Measurements from ENCODE around the gene PAM16.

The PAM16 gene

GRCh38 chr16:4391631-4392381 is 40.7 kb upstream of the PAM16 start:
- no peak for DNase-seq (ENCODE audit: extremely low read depth, low read depth)
- TF ChIP-seq CTCF (IDR thresholded peaks at IDR 0.05; ENCODE audit: low read depth, low read length, missing control alignments) = no peak
- H3K4me3 ChIP-seq (replicated peaks; ENCODE audit: low read depth, low read length) = no peak overlapping the region

- peak; percentile 29 for TF ChIP-seq CTCF (IDR thresholded peaks at IDR 0.05; ENCODE audit: low read depth, low read length, missing control alignments)
- H3K4me3 ChIP-seq (replicated peaks; ENCODE audit: low read depth, low read length) = no peak overlapping the region
- no peak for DNase-seq (ENCODE audit: extremely low read depth, low read depth)
These were observed 39.4 kb upstream of the PAM16 start for GRCh38 chr16:4390266-4391260.

GRCh38 chr16:4389051-4389955 is 38.2 kb upstream of the PAM16 start:
- no peak for TF ChIP-seq CTCF (IDR thresholded peaks at IDR 0.05; ENCODE audit: low read depth, low read length, missing control alignments)
- H3K4me3 ChIP-seq (replicated peaks; ENCODE audit: low read depth, low read length) = no peak overlapping the region
- no peak for DNase-seq (ENCODE audit: extremely low read depth, low read depth)

GRCh38 chr16:4388271-4389021 is 37.3 kb upstream of the PAM16 start:
- no peak for DNase-seq (ENCODE audit: extremely low read depth, low read depth)
- no peak overlapping the region for H3K4me3 ChIP-seq (replicated peaks; ENCODE audit: low read depth, low read length)
- TF ChIP-seq CTCF (IDR thresholded peaks at IDR 0.05; ENCODE audit: low read depth, low read length, missing control alignments) = no peak

GRCh38 chr16:4387781-4388180 is 36.7 kb upstream of the PAM16 start:
- no peak overlapping the region for H3K4me3 ChIP-seq (replicated peaks; ENCODE audit: low read depth, low read length)
- DNase-seq (ENCODE audit: extremely low read depth, low read depth) = no peak
- no peak for TF ChIP-seq CTCF (IDR thresholded peaks at IDR 0.05; ENCODE audit: low read depth, low read length, missing control alignments)
